ENCODE results near the gene TTL.

TTL gene

GRCh38 chr2:112474844-112475486 lies 7.0 kb upstream of the TTL start:
- Histone ChIP-seq H3K9ac (ENCODE audit: low read depth in 1 of 2, low read length in 2 of 2) (no peak overlapping the region), H3K27me3 (ENCODE audit: control insufficient read depth in 1 of 2, insufficient read depth in 2 of 2, low read length in 2 of 2) (no peaks in the 10 kb centered on the region), H3K4me1 (ENCODE audit: control insufficient read depth in 1 of 2, insufficient read depth in 2 of 2, low read length in 2 of 2) (no peaks in the 10 kb centered on the region), H3K9me3 (ENCODE audit: control insufficient read depth in 1 of 2, low read length in 2 of 2) (no peaks in the 10 kb centered on the region), H3K36me3 (ENCODE audit: control insufficient read depth in 1 of 2, insufficient read depth in 2 of 2, low read length in 2 of 2) (no peaks in the 10 kb centered on the region), H3K4me3 (ENCODE audit: low read depth in 1 of 2, low read length in 2 of 2) (no peak overlapping the region), H3K27ac (ENCODE audit: low read depth, low read length) (no peak overlapping the region)

- Histone ChIP-seq H3K4me1 (ENCODE audit: control insufficient read depth in 1 of 2, insufficient read depth in 2 of 2, low read length in 2 of 2) (peaks cover 6 to 13% of the 10 kb centered on the region in 2 donors), H3K9me3 (ENCODE audit: control insufficient read depth in 1 of 2, low read length in 2 of 2) (no peaks in the 10 kb centered on the region), H3K4me3 (ENCODE audit: low read depth in 1 of 2, low read length in 2 of 2) (no peak overlapping the region), H3K27me3 (ENCODE audit: control insufficient read depth in 1 of 2, insufficient read depth in 2 of 2, low read length in 2 of 2) (no peaks in the 10 kb centered on the region), H3K36me3 (ENCODE audit: control insufficient read depth in 1 of 2, insufficient read depth in 2 of 2, low read length in 2 of 2) (no peaks in the 10 kb centered on the region), H3K27ac (ENCODE audit: low read depth, low read length) (no peak overlapping the region), H3K9ac (ENCODE audit: low read depth in 1 of 2, low read length in 2 of 2) (no peak overlapping the region)
Measured at GRCh38 chr2:112476434-112476833, 5.5 kb upstream of the TTL start.

- Histone ChIP-seq H3K36me3 (ENCODE audit: control insufficient read depth in 1 of 2, insufficient read depth in 2 of 2, low read length in 2 of 2) (no peaks in the 10 kb centered on the region), H3K4me3 (ENCODE audit: low read depth in 1 of 2, low read length in 2 of 2) (peak overlapping the region; percentile 71 to 95), H3K9ac (ENCODE audit: low read depth in 1 of 2, low read length in 2 of 2) (peak overlapping the region; percentile 24 to 52), H3K27me3 (ENCODE audit: control insufficient read depth in 1 of 2, insufficient read depth in 2 of 2, low read length in 2 of 2) (no peaks in the 10 kb centered on the region), H3K4me1 (ENCODE audit: control insufficient read depth in 1 of 2, insufficient read depth in 2 of 2, low read length in 2 of 2) (peaks cover 17 to 22% of the 10 kb centered on the region in 2 donors), H3K9me3 (ENCODE audit: control insufficient read depth in 1 of 2, low read length in 2 of 2) (no peaks in the 10 kb centered on the region), H3K27ac (ENCODE audit: low read depth, low read length) (no peak overlapping the region)
Measured at GRCh38 chr2:112480530-112481049, 1.4 kb upstream of the TTL start.

GRCh38 chr2:112481050-112481527 lies 867 bp upstream of the TTL start:
- H3K4me1 ChIP-seq (ENCODE audit: control insufficient read depth in 1 of 2, insufficient read depth in 2 of 2, low read length in 2 of 2): peaks cover 17 to 22% of the 10 kb centered on the region in 2 donors
- no peaks in the 10 kb centered on the region for H3K36me3 ChIP-seq (ENCODE audit: control insufficient read depth in 1 of 2, insufficient read depth in 2 of 2, low read length in 2 of 2)
- peak overlapping the region; percentile 61 for H3K27ac ChIP-seq (ENCODE audit: low read depth, low read length)
- peak overlapping the region; percentile 52 to 77 for H3K9ac ChIP-seq (ENCODE audit: low read depth in 1 of 2, low read length in 2 of 2)
- H3K27me3 ChIP-seq (ENCODE audit: control insufficient read depth in 1 of 2, insufficient read depth in 2 of 2, low read length in 2 of 2): no peaks in the 10 kb centered on the region
- peak overlapping the region; percentile 71 to 95 for H3K4me3 ChIP-seq (ENCODE audit: low read depth in 1 of 2, low read length in 2 of 2)
- no peaks in the 10 kb centered on the region for H3K9me3 ChIP-seq (ENCODE audit: control insufficient read depth in 1 of 2, low read length in 2 of 2)

GRCh38 chr2:112482309-112483041 lies 519 bp downstream of the TTL start:
- Histone ChIP-seq H3K9ac (ENCODE audit: low read depth in 1 of 2, low read length in 2 of 2) (peak overlapping the region; percentile 72 to 87), H3K4me1 (ENCODE audit: control insufficient read depth in 1 of 2, insufficient read depth in 2 of 2, low read length in 2 of 2) (peaks cover 17 to 22% of the 10 kb centered on the region in 2 donors), H3K27ac (ENCODE audit: low read depth, low read length) (peak overlapping the region; percentile 17), H3K36me3 (ENCODE audit: control insufficient read depth in 1 of 2, insufficient read depth in 2 of 2, low read length in 2 of 2) (peaks cover 0 to under 1% of the 10 kb centered on the region in 2 donors), H3K9me3 (ENCODE audit: control insufficient read depth in 1 of 2, low read length in 2 of 2) (no peaks in the 10 kb centered on the region), H3K27me3 (ENCODE audit: control insufficient read depth in 1 of 2, insufficient read depth in 2 of 2, low read length in 2 of 2) (no peaks in the 10 kb centered on the region), H3K4me3 (ENCODE audit: low read depth in 1 of 2, low read length in 2 of 2) (peak overlapping the region; percentile 80 to 96)

- Histone ChIP-seq H3K4me1 (ENCODE audit: control insufficient read depth in 1 of 2, insufficient read depth in 2 of 2, low read length in 2 of 2) (peaks cover 17 to 22% of the 10 kb centered on the region in 2 donors), H3K9ac (ENCODE audit: low read depth in 1 of 2, low read length in 2 of 2) (peak overlapping the region; percentile 72 to 87), H3K9me3 (ENCODE audit: control insufficient read depth in 1 of 2, low read length in 2 of 2) (no peaks in the 10 kb centered on the region), H3K36me3 (ENCODE audit: control insufficient read depth in 1 of 2, insufficient read depth in 2 of 2, low read length in 2 of 2) (peaks cover 0 to 3% of the 10 kb centered on the region in 2 donors), H3K27me3 (ENCODE audit: control insufficient read depth in 1 of 2, insufficient read depth in 2 of 2, low read length in 2 of 2) (no peaks in the 10 kb centered on the region), H3K27ac (ENCODE audit: low read depth, low read length) (no peak overlapping the region), H3K4me3 (ENCODE audit: low read depth in 1 of 2, low read length in 2 of 2) (peak overlapping the region; percentile 80 to 96)
Measured at GRCh38 chr2:112483042-112483473, 1.1 kb downstream of the TTL start.

GRCh38 chr2:112483831-112484230 lies 1.9 kb downstream of the TTL start:
- no peaks in the 10 kb centered on the region for H3K27me3 ChIP-seq (ENCODE audit: control insufficient read depth in 1 of 2, insufficient read depth in 2 of 2, low read length in 2 of 2)
- H3K4me3 ChIP-seq (ENCODE audit: low read depth in 1 of 2, low read length in 2 of 2): peak overlapping the region in 1 of 2 donors; percentile 96
- peaks cover 0 to 3% of the 10 kb centered on the region in 2 donors for H3K36me3 ChIP-seq (ENCODE audit: control insufficient read depth in 1 of 2, insufficient read depth in 2 of 2, low read length in 2 of 2)
- H3K9ac ChIP-seq (ENCODE audit: low read depth in 1 of 2, low read length in 2 of 2): no peak overlapping the region
- no peaks in the 10 kb centered on the region for H3K9me3 ChIP-seq (ENCODE audit: control insufficient read depth in 1 of 2, low read length in 2 of 2)
- no peak overlapping the region for H3K27ac ChIP-seq (ENCODE audit: low read depth, low read length)
- peaks cover 17 to 22% of the 10 kb centered on the region in 2 donors for H3K4me1 ChIP-seq (ENCODE audit: control insufficient read depth in 1 of 2, insufficient read depth in 2 of 2, low read length in 2 of 2)

GRCh38 chr2:112485849-112486248 lies 3.9 kb downstream of the TTL start:
- Histone ChIP-seq H3K4me3 (ENCODE audit: low read depth in 1 of 2, low read length in 2 of 2) (no peak overlapping the region), H3K9me3 (ENCODE audit: control insufficient read depth in 1 of 2, low read length in 2 of 2) (no peaks in the 10 kb centered on the region), H3K27me3 (ENCODE audit: control insufficient read depth in 1 of 2, insufficient read depth in 2 of 2, low read length in 2 of 2) (no peaks in the 10 kb centered on the region), H3K4me1 (ENCODE audit: control insufficient read depth in 1 of 2, insufficient read depth in 2 of 2, low read length in 2 of 2) (peaks cover 13 to 15% of the 10 kb centered on the region in 2 donors), H3K9ac (ENCODE audit: low read depth in 1 of 2, low read length in 2 of 2) (no peak overlapping the region), H3K27ac (ENCODE audit: low read depth, low read length) (no peak overlapping the region), H3K36me3 (ENCODE audit: control insufficient read depth in 1 of 2, insufficient read depth in 2 of 2, low read length in 2 of 2) (peaks cover 0 to 3% of the 10 kb centered on the region in 2 donors)

- no peak overlapping the region for H3K4me3 ChIP-seq (ENCODE audit: low read depth in 1 of 2, low read length in 2 of 2)
- peaks cover 8 to 11% of the 10 kb centered on the region in 2 donors for H3K4me1 ChIP-seq (ENCODE audit: control insufficient read depth in 1 of 2, insufficient read depth in 2 of 2, low read length in 2 of 2)
- no peak overlapping the region for H3K9ac ChIP-seq (ENCODE audit: low read depth in 1 of 2, low read length in 2 of 2)
Measured at GRCh38 chr2:112486895-112487294, 4.9 kb downstream of the TTL start.

GRCh38 chr2:112487444-112487961 lies 5.5 kb downstream of the TTL start:
- Histone ChIP-seq H3K27me3 (ENCODE audit: control insufficient read depth in 1 of 2, insufficient read depth in 2 of 2, low read length in 2 of 2) (no peaks in the 10 kb centered on the region), H3K9ac (ENCODE audit: low read depth in 1 of 2, low read length in 2 of 2) (no peak overlapping the region), H3K27ac (ENCODE audit: low read depth, low read length) (no peak overlapping the region), H3K9me3 (ENCODE audit: control insufficient read depth in 1 of 2, low read length in 2 of 2) (no peaks in the 10 kb centered on the region), H3K36me3 (ENCODE audit: control insufficient read depth in 1 of 2, insufficient read depth in 2 of 2, low read length in 2 of 2) (peaks cover 0 to 3% of the 10 kb centered on the region in 2 donors), H3K4me3 (ENCODE audit: low read depth in 1 of 2, low read length in 2 of 2) (no peak overlapping the region), H3K4me1 (ENCODE audit: control insufficient read depth in 1 of 2, insufficient read depth in 2 of 2, low read length in 2 of 2) (peaks cover 8 to 11% of the 10 kb centered on the region in 2 donors)

More at GRCh38 chr2:112486895-112487294, 4.9 kb downstream of the TTL start:
- Histone ChIP-seq H3K27me3 (ENCODE audit: control insufficient read depth in 1 of 2, insufficient read depth in 2 of 2, low read length in 2 of 2) (no peaks in the 10 kb centered on the region), H3K9me3 (ENCODE audit: control insufficient read depth in 1 of 2, low read length in 2 of 2) (no peaks in the 10 kb centered on the region), H3K36me3 (ENCODE audit: control insufficient read depth in 1 of 2, insufficient read depth in 2 of 2, low read length in 2 of 2) (peaks cover 0 to 3% of the 10 kb centered on the region in 2 donors), H3K27ac (ENCODE audit: low read depth, low read length) (no peak overlapping the region)

Measured in duodenal mucosa (tissue), 2 donors.